HFFc6 (cell line): ENCODE measurements around the gene VWF. TPM values are rescaled to one million over a fixed set of nuclear protein-coding genes. Genes with fewer than 3 reads are reported as not detected.
"Not testable (repeated sequence)": the region's sequence is repeated elsewhere in the genome, so short reads cannot be mapped to it uniquely, and the experiment has no call there.

ENCODE experiments used
- DNase-seq: peaks from one replicate; pipeline ENCODE4 v3.0.0-alpha.2; 2018
- H3K27ac Mint-ChIP-seq: 2 replicates; pipeline ENCODE4 v1.8.0; 2020; ENCODE audit warnings: mild to moderate bottlenecking, mixed read lengths
- H3K27me3 Mint-ChIP-seq: 2 replicates; pipeline ENCODE4 v1.8.0; 2021; ENCODE audit warnings: mild to moderate bottlenecking, moderate library complexity, mixed read lengths; ENCODE audit not compliant: insufficient read depth
- H3K36me3 Mint-ChIP-seq: 2 replicates; pipeline ENCODE4 v1.8.0; 2021; ENCODE audit warnings: low read depth, mixed read lengths
- H3K4me1 Mint-ChIP-seq: 2 replicates; pipeline ENCODE4 v1.8.0; 2020; ENCODE audit warnings: low read depth, mixed read lengths
- H3K4me3 Mint-ChIP-seq: 2 replicates; pipeline ENCODE4 v1.8.0; 2020; ENCODE audit warnings: mild to moderate bottlenecking, moderate library complexity, mixed read lengths
- H3K9me3 Mint-ChIP-seq: 2 replicates; pipeline ENCODE4 v1.8.0; 2020; ENCODE audit warnings: mild to moderate bottlenecking, mixed read lengths
- total RNA-seq, 6 experiments: library from RNA; stranded (reverse); fragmentation: NEBNext Ultra II Directional; extraction: Animal tissue kit (Norgen Biotek cat#: 25700); gene quantifications; 2 replicates in 1 of 6; 3 replicates in 5 of 6; pipeline ENCODE4 v1.2.3, GENCODE V29; 2021
- TF ChIP-seq, protein P1 (sequence below): fragments of 200-600 bp; sonication (generic); IDR thresholded peaks from 2 replicates; pipeline ENCODE4 v1.5.0; 2021; ENCODE audit warnings: antibody characterized with exemption, mild to moderate bottlenecking

VWF gene
- total RNA-seq, 6 experiments from 2014 or later, result 0.02 to 0.25 (median 0.10) TPM

GRCh38 chr12:6158749-6159148, 34.3 kb upstream of the VWF start:
- peaks cover 5% of the 10 kb centered on the region for H3K27me3 Mint-ChIP-seq
- no peak overlapping the region for H3K4me3 Mint-ChIP-seq
- no peak for DNase-seq
- no peaks in the 10 kb centered on the region for H3K36me3 Mint-ChIP-seq
- no peaks in the 10 kb centered on the region for H3K9me3 Mint-ChIP-seq
- H3K4me1 Mint-ChIP-seq, result peaks cover 29% of the 10 kb centered on the region
- H3K27ac Mint-ChIP-seq, result no peak overlapping the region
- TF ChIP-seq, protein P1, sequence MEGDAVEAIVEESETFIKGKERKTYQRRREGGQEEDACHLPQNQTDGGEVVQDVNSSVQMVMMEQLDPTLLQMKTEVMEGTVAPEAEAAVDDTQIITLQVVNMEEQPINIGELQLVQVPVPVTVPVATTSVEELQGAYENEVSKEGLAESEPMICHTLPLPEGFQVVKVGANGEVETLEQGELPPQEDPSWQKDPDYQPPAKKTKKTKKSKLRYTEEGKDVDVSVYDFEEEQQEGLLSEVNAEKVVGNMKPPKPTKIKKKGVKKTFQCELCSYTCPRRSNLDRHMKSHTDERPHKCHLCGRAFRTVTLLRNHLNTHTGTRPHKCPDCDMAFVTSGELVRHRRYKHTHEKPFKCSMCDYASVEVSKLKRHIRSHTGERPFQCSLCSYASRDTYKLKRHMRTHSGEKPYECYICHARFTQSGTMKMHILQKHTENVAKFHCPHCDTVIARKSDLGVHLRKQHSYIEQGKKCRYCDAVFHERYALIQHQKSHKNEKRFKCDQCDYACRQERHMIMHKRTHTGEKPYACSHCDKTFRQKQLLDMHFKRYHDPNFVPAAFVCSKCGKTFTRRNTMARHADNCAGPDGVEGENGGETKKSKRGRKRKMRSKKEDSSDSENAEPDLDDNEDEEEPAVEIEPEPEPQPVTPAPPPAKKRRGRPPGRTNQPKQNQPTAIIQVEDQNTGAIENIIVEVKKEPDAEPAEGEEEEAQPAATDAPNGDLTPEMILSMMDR, result no peak

- H3K27ac Mint-ChIP-seq, result no peak overlapping the region
- H3K36me3 Mint-ChIP-seq, result no peaks in the 10 kb centered on the region
Measured at GRCh38 chr12:6158255-6158654, 33.8 kb upstream of the VWF start.

DNA sequence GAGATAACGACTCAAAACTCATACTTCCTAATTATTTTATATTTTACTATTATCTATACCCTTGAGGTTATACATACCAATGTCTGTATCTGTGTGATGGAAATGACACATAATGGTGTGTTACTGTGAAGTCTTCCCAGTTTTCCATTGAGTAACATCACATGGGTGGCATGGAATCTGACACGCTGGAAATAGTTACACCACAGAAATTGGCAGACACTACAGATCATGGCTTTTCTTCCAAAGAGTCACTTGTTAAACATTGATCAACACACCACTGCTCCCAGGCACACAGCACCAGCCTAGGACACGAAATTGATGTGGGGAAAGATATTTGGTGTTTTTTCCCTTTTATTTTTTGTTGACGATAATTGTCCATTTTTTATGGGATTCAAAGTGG, 33.0 kb upstream of the VWF start:
- peaks cover 5% of the 10 kb centered on the region for H3K27me3 Mint-ChIP-seq
- no peaks in the 10 kb centered on the region for H3K36me3 Mint-ChIP-seq
- peaks cover 29% of the 10 kb centered on the region for H3K4me1 Mint-ChIP-seq
- no peak for DNase-seq
- no peak overlapping the region for H3K4me3 Mint-ChIP-seq
- TF ChIP-seq, protein P1, result no peak
- H3K27ac Mint-ChIP-seq, result no peak overlapping the region
- no peaks in the 10 kb centered on the region for H3K9me3 Mint-ChIP-seq

More at GRCh38 chr12:6158255-6158654, 33.8 kb upstream of the VWF start:
- no peaks in the 10 kb centered on the region for H3K9me3 Mint-ChIP-seq
- H3K27me3 Mint-ChIP-seq, result peaks cover 5% of the 10 kb centered on the region
- H3K4me1 Mint-ChIP-seq, result peaks cover 29% of the 10 kb centered on the region
- DNase-seq, result no peak
- TF ChIP-seq, protein P1, result no peak
- no peak overlapping the region for H3K4me3 Mint-ChIP-seq

DNA sequence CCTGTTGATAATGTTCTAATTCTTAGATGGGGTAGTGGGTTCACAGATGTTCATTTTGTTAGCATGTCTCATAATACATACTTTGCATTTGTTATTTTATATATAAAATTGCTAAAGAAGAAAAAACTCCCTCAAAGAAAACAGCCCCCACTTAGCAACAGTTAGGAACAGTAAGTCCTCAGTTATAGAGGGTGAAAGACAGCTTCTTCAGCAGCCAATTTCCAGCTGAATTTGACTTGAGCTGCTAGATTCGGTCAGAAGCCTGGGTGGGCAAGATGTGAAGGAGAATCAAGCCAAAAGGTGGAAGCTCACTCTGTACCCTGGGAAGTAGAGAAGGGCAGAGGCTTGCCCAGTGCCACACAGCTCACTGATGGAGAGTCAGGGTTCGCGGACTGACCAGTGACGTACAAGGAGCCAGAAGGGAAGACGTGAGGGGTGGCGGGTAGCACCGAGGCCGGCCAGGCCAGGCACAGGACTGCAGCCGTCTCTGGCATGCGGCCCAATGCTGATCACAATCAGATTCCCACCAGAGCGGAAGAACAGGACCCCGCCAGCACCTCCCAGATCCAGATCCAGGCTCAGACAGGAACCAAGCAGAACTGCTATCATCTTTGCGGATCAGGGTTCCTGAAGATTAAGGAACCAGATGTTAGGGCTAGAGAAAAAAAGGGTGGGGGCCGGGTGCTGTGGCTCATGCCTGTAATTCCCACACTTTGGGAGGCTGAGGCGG, 30.4 kb upstream of the VWF start:
- TF ChIP-seq, protein P1, result no peak
- Mint-ChIP-seq H3K36me3 (no peaks in the 10 kb centered on the region), H3K4me1 (peaks cover 14% of the 10 kb centered on the region), H3K27ac (no peak overlapping the region), H3K9me3 (no peaks in the 10 kb centered on the region), H3K4me3 (no peak overlapping the region), H3K27me3 (peaks cover 2% of the 10 kb centered on the region)
- no peak for DNase-seq

- not testable (repeated sequence) for H3K9me3 Mint-ChIP-seq, H3K4me3 Mint-ChIP-seq, H3K27ac Mint-ChIP-seq, H3K4me1 Mint-ChIP-seq, H3K36me3 Mint-ChIP-seq, DNase-seq, H3K27me3 Mint-ChIP-seq
Measured at GRCh38 chr12:6148722-6149121, 24.3 kb upstream of the VWF start.

DNA sequence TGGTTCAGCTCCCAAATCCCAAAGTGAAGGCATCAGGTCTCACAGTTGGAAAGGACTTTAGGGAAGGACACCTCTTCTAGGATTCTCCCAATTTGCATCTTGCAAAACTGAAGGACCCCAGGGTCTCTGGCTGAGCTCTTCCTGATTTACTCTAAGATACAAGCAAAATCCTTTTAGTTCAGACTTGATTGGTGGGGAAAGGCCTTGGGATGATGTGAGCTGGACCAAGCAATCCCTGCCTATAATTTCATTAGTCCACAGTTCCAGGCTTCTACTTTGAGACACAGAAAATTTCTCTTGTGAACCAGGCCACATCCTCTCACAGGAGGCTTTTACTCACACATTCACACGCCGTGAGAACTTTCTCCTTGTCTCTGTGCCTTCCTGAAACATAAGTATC, 23.6 kb upstream of the VWF start:
- no peaks in the 10 kb centered on the region for H3K9me3 Mint-ChIP-seq
- H3K4me1 Mint-ChIP-seq, result no peaks in the 10 kb centered on the region
- H3K4me3 Mint-ChIP-seq, result no peak overlapping the region
- no peaks in the 10 kb centered on the region for H3K36me3 Mint-ChIP-seq
- H3K27me3 Mint-ChIP-seq, result peaks cover 1% of the 10 kb centered on the region; the same call in 1 of the 2 replicates
- H3K27ac Mint-ChIP-seq, result no peak overlapping the region
- DNase-seq, result no peak
- TF ChIP-seq, protein P1, result no peak
